PFSK-1 (cell line): ENCODE results near the gene FMN1.

Experiments
- FOXP2 ChIP-seq: optimal IDR thresholded peaks from 2 replicates; pipeline ENCODE3; 2011; ENCODE audit warnings: borderline replicate concordance, control low read depth, inconsistent platforms; ENCODE audit not compliant: insufficient read depth; ENCODE audit errors: extremely low read length, extremely low read depth
- POLR2AphosphoS5 ChIP-seq: IDR thresholded peaks from 2 replicates; pipeline ENCODE4 v1.6.1; 2012; ENCODE audit warnings: low read depth, mild to moderate bottlenecking, control low read depth, low read length, moderate library complexity
- SIN3A ChIP-seq: IDR thresholded peaks from 2 replicates; pipeline ENCODE4 v1.6.1; 2012; ENCODE audit warnings: mild to moderate bottlenecking, low read length, moderate library complexity, borderline replicate concordance; ENCODE audit not compliant: insufficient read depth
- TAF1 ChIP-seq: IDR thresholded peaks from 2 replicates; pipeline ENCODE4 v1.6.1; 2012; ENCODE audit warnings: low read length, control low read depth, borderline replicate concordance; ENCODE audit not compliant: insufficient read depth
- TF ChIP-seq, protein P1 (sequence below), 2 experiments: IDR thresholded peaks; 2 replicates each; pipeline versions ENCODE4 v1.6.1 to v1.8.0; 2011 to 2012; ENCODE audit warnings: low read depth in 2 of 2, low read length in 2 of 2, control low read depth in 1 of 2, inconsistent platforms in 1 of 2, mild to moderate bottlenecking in 1 of 2, moderate library complexity in 1 of 2; ENCODE audit not compliant: insufficient read depth in 1 of 2

FMN1 gene

DNA sequence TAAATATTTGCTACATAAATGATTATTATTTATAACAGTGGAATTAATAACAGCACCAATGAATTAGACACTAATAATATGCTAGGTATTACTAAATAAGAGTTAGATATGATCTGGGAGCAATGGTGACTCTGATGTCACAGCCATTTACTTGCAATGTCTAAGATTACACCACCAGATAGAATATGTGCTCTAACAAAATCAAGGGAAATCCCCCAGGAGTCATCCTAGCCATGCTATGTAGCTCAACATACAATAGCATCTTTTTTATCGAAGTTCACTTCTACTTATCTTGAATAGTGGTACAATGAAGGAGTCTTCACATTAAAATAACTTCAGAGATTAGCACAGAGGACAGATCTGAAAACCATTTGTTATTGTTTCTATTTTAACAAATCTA lies 154.0 kb downstream of the FMN1 start:
- no peak for TF ChIP-seq POLR2AphosphoS5
- TF ChIP-seq SIN3A: no peak
- TF ChIP-seq TAF1: no peak
- TF ChIP-seq, protein P1, sequence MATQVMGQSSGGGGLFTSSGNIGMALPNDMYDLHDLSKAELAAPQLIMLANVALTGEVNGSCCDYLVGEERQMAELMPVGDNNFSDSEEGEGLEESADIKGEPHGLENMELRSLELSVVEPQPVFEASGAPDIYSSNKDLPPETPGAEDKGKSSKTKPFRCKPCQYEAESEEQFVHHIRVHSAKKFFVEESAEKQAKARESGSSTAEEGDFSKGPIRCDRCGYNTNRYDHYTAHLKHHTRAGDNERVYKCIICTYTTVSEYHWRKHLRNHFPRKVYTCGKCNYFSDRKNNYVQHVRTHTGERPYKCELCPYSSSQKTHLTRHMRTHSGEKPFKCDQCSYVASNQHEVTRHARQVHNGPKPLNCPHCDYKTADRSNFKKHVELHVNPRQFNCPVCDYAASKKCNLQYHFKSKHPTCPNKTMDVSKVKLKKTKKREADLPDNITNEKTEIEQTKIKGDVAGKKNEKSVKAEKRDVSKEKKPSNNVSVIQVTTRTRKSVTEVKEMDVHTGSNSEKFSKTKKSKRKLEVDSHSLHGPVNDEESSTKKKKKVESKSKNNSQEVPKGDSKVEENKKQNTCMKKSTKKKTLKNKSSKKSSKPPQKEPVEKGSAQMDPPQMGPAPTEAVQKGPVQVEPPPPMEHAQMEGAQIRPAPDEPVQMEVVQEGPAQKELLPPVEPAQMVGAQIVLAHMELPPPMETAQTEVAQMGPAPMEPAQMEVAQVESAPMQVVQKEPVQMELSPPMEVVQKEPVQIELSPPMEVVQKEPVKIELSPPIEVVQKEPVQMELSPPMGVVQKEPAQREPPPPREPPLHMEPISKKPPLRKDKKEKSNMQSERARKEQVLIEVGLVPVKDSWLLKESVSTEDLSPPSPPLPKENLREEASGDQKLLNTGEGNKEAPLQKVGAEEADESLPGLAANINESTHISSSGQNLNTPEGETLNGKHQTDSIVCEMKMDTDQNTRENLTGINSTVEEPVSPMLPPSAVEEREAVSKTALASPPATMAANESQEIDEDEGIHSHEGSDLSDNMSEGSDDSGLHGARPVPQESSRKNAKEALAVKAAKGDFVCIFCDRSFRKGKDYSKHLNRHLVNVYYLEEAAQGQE (IDR thresholded peaks at IDR 0.05; ENCODE audit: insufficient read depth in 1 of 2, low read depth in 2 of 2, low read length in 2 of 2): no peak
- no peak for TF ChIP-seq FOXP2

DNA sequence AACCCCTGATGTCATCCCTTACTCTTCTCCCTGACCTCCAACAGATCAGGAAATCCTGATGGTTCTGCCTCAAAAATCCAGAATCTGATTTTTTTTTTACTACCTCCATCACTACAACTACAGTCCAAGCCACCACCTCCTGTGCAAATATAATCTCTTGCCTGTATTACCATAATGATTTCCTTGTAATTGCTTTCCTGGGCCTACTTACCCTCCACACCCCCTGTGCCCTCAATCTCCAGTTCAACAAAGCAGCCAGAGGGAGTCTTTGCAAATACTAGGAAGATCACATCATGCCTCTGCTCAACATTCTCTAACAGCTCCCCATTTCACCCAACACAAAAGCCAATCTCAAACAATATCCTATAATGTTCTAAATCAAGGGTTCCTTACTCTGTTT lies 159.9 kb downstream of the FMN1 start:
- no peak for TF ChIP-seq POLR2AphosphoS5
- no peak for TF ChIP-seq FOXP2

DNA sequence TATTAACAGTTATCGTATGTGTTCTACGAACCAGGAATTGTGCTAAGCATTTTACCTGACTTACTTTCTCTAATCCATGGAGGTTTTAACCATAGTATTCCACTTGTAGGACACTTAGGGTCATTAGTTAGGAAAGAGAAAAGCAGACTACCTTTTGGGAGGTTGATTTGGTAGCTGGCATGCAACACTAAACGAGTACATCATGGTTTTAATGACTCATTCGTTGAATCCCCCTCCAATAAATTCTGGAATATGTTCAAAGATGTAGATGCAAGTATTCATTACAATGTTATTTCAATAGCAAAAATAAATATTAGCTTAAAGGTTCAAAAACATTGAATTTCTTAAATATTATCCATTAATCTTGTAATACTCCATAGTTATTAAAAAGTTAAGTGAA lies 162.5 kb downstream of the FMN1 start:
- TF ChIP-seq, protein P1 (IDR thresholded peaks at IDR 0.05; ENCODE audit: insufficient read depth in 1 of 2, low read depth in 2 of 2, low read length in 2 of 2): no peak
- TF ChIP-seq FOXP2 (no peak), TAF1 (no peak), SIN3A (no peak), POLR2AphosphoS5 (no peak)

DNA sequence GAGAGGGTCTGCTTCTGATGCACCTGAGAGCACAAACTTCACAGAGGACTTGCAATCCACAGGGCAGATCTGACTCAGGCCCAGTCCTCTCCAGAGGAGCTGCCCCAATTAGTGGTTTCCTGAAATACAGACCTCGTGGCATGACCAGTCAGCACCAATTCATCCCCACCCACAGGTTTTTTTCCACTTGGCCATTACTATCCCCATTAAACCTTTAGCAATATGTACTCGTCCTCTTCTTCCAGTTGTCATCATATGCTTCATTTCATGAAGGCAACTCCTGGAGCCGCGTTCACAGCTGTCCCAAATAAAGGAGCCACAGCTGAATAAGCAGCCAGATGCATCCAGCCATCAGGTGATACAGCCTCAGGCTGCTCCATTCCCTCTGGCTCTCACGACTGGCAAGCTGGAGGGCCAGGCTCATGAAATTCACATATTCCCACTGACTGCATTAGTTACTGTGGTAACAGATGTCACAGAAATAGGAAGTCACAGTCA lies 163.1 kb downstream of the FMN1 start:
- no peak for TF ChIP-seq TAF1
- TF ChIP-seq SIN3A: no peak
- TF ChIP-seq POLR2AphosphoS5: no peak
- TF ChIP-seq FOXP2: no peak
- TF ChIP-seq, protein P1 (IDR thresholded peaks at IDR 0.05; ENCODE audit: insufficient read depth in 1 of 2, low read depth in 2 of 2, low read length in 2 of 2): no peak

DNA sequence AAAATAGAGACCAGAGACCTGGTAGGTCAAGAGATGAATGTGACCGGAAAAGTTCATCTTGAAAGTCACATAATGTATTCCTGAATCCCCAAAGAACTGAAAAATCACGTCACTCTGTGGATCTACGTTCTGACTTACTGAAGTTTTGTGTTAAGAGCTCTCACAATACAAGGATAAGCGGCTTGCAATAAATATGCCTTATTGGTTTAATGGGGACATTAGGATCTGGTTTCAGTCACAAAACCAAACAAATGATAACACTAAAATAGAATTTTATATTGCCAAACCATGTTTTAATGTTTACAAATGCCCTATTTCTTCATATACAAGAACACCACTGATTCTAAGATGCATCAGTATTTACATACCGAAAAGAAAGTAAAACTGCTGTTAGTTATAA lies 164.2 kb downstream of the FMN1 start:
- TF ChIP-seq POLR2AphosphoS5 (no peak), TAF1 (no peak)

DNA sequence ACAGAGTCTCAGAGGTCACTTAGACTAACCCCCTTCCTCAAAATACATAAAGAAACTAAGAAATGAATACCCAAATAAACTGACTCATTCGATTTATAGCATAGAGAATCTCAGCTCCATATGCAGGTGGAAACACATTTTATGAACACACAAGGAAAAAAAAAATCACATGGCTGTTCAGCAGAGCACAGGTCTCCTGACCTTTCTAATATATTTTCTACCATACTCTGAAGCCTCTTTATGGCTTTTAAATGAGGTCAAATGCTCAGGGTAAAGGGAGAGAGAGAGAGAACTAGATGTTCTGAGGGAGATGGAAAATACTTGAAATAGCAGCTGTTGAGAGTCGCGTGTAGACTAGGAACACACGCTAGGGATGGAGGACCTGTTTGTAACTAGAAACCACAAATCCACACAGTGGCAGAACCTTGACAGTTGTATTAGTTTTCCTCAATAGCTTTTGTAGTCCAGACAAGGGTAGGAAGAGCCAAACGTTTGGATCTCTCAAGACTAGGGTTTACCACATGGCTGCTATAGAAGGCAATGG lies 165.3 kb downstream of the FMN1 start:
- TF ChIP-seq SIN3A (no peak), POLR2AphosphoS5 (no peak), FOXP2 (no peak), TAF1 (no peak)
- TF ChIP-seq, protein P1 (IDR thresholded peaks at IDR 0.05; ENCODE audit: insufficient read depth in 1 of 2, low read depth in 2 of 2, low read length in 2 of 2): no peak
